Hematopoietic multipotent progenitor cell treated with erythropoietin and hydrocortisone succinate and interleukin-3 and kit ligand, for 4 days (in vitro differentiated cells): ENCODE measurements around the gene DDO.

ENCODE experiments used
- DNase-seq: peaks from one replicate; pipeline ENCODE4 v3.0.0-alpha.2; 2015

Gene DDO

GRCh38 chr6:110419028-110419739 is 3.8 kb upstream of the DDO start:
- DNase-seq = peak; percentile 16

GRCh38 chr6:110418594-110418993 is 3.2 kb upstream of the DDO start:
- no peak for DNase-seq

GRCh38 chr6:110414669-110415068 is 706 bp downstream of the DDO start:
- DNase-seq = no peak

GRCh38 chr6:110412360-110412759 is 3.0 kb downstream of the DDO start:
- no peak for DNase-seq

GRCh38 chr6:110410511-110410910 is 4.9 kb downstream of the DDO start:
- no peak for DNase-seq

GRCh38 chr6:110409794-110410193 is 5.6 kb downstream of the DDO start:
- DNase-seq = no peak

GRCh38 chr6:110408901-110409300 is 6.5 kb downstream of the DDO start:
- no peak for DNase-seq

GRCh38 chr6:110404607-110405006 is 10.8 kb downstream of the DDO start:
- DNase-seq = no peak

- no peak for DNase-seq
Observed at GRCh38 chr6:110401585-110402176, 13.7 kb downstream of the DDO start.

GRCh38 chr6:110400208-110400607 is 15.2 kb downstream of the DDO start:
- no peak for DNase-seq

- DNase-seq = peak; percentile 35
Observed at GRCh38 chr6:110399219-110400071, 15.9 kb downstream of the DDO start.

GRCh38 chr6:110398778-110399177 is 16.6 kb downstream of the DDO start:
- no peak for DNase-seq

GRCh38 chr6:110395221-110395620 is 20.2 kb downstream of the DDO start:
- DNase-seq = no peak

GRCh38 chr6:110394409-110394808 is 21.0 kb downstream of the DDO start:
- DNase-seq = no peak

GRCh38 chr6:110392727-110393126 is 22.6 kb downstream of the DDO start:
- no peak for DNase-seq

GRCh38 chr6:110390404-110390803 is 25.0 kb downstream of the DDO start:
- no peak for DNase-seq

GRCh38 chr6:110389689-110390382 is 25.5 kb downstream of the DDO start:
- DNase-seq = peak; percentile 92

- DNase-seq = no peak
Observed at GRCh38 chr6:110387986-110388385, 27.4 kb downstream of the DDO start.

GRCh38 chr6:110385458-110385863 is 29.9 kb downstream of the DDO start:
- DNase-seq = no peak

- no peak for DNase-seq
Observed at GRCh38 chr6:110378552-110378951, 36.8 kb downstream of the DDO start.

GRCh38 chr6:110369066-110369465 is 46.3 kb downstream of the DDO start:
- no peak for DNase-seq

- no peak for DNase-seq
Observed at GRCh38 chr6:110368284-110368683, 47.1 kb downstream of the DDO start.

GRCh38 chr6:110367825-110368224 is 47.5 kb downstream of the DDO start:
- no peak for DNase-seq
